HG02870 (cell line): ENCODE data around the gene AP4E1.
"Not testable (repeated sequence)": the region's sequence is repeated elsewhere in the genome, so short reads cannot be mapped to it uniquely, and the experiment has no call there.

Experiments used
- ATAC-seq: cut with Tn5 transposase; IDR thresholded peaks from one replicate; pipeline ENCODE4 v1.9.1; 2021; ENCODE audit warnings: mild to moderate bottlenecking, moderate library complexity; ENCODE audit not compliant: unreplicated experiment

The AP4E1 gene

GRCh38 chr15:50943638-50944037, 35.2 kb downstream of the AP4E1 start:
- ATAC-seq: no peak

GRCh38 chr15:50944672-50945071, 36.2 kb downstream of the AP4E1 start:
- ATAC-seq: no peak

GRCh38 chr15:50945725-50946124, 37.2 kb downstream of the AP4E1 start:
- no peak for ATAC-seq

- ATAC-seq: not testable (repeated sequence)
Observed at GRCh38 chr15:50950745-50951144, 42.3 kb downstream of the AP4E1 start.

- ATAC-seq: no peak
Observed at GRCh38 chr15:50953302-50953701, 44.8 kb downstream of the AP4E1 start.

GRCh38 chr15:50954837-50955236, 46.4 kb downstream of the AP4E1 start:
- not testable (repeated sequence) for ATAC-seq

GRCh38 chr15:50959717-50960116, 51.2 kb downstream of the AP4E1 start:
- ATAC-seq: no peak

- ATAC-seq: no peak
Observed at GRCh38 chr15:50964075-50964474, 55.6 kb downstream of the AP4E1 start.

- no peak for ATAC-seq
Observed at GRCh38 chr15:50968353-50968752, 59.9 kb downstream of the AP4E1 start.

GRCh38 chr15:50970524-50970923, 62.0 kb downstream of the AP4E1 start:
- no peak for ATAC-seq

- ATAC-seq: no peak
Observed at GRCh38 chr15:50971115-50971514, 62.6 kb downstream of the AP4E1 start.

- no peak for ATAC-seq
Observed at GRCh38 chr15:50971542-50971941, 63.1 kb downstream of the AP4E1 start.

GRCh38 chr15:50973605-50974004, 65.1 kb downstream of the AP4E1 start:
- no peak for ATAC-seq

- no peak for ATAC-seq
Observed at GRCh38 chr15:50977162-50977561, 68.7 kb downstream of the AP4E1 start.

- ATAC-seq: no peak
Observed at GRCh38 chr15:50978580-50978979, 70.1 kb downstream of the AP4E1 start.

- ATAC-seq: no peak
Observed at GRCh38 chr15:50979041-50979440, 70.6 kb downstream of the AP4E1 start.

GRCh38 chr15:50993598-50993997, 85.1 kb downstream of the AP4E1 start:
- no peak for ATAC-seq

- ATAC-seq: no peak
Observed at GRCh38 chr15:50996641-50997040, 88.2 kb downstream of the AP4E1 start.

GRCh38 chr15:50997371-50998051, 89.0 kb downstream of the AP4E1 start:
- no peak for ATAC-seq

GRCh38 chr15:51004103-51004551, 95.6 kb downstream of the AP4E1 start:
- no peak for ATAC-seq

GRCh38 chr15:51006336-51006985, 98.0 kb downstream of the AP4E1 start:
- ATAC-seq: no peak

GRCh38 chr15:51007131-51007666, 98.7 kb downstream of the AP4E1 start:
- no peak for ATAC-seq
